HepG2 (cell line): Measurements from ENCODE around the gene COMMD3. TPM values are rescaled to one million over a fixed set of nuclear protein-coding genes. Genes with fewer than 3 reads are reported as not detected.

Experiments
- ATAC-seq: fragments of 200-7000 bp; cut with Tn5 transposase; 3 replicates; pipeline ENCODE4 v1.9.1; 2020; ENCODE audit warnings: mild to moderate bottlenecking, moderate library complexity
- BruUV-seq: library from RNA; stranded (reverse); fragments of 400-500 nt; replicated peaks from 2 replicates; lab custom pipeline; 2021; lab: Mats Ljungman, UMichigan
- CTCF ChIA-PET: fragments of 300-600 bp; formaldehyde crosslinking; extraction: SDS; loops from one replicate; lab custom pipeline; 2021; ENCODE audit warnings: low total read pairs, inconsistent platforms, low intra/inter-chr PET ratio; lab: Yijun Ruan, JAX
- POLR2A ChIA-PET: fragments of 350-600 bp; sonication (Branson Sonifier 250); formaldehyde crosslinking; loops from one replicate; lab custom pipeline; 2020; ENCODE audit warnings: antibody characterized with exemption, inconsistent platforms; lab: Yijun Ruan, JAX
- DNase-seq: peaks from one replicate; pipeline ENCODE4 v3.0.0-alpha.2; 2015; ENCODE audit warnings: low spot score
- FAIRE-seq: peaks from 3 replicates; lab custom pipeline; 2011; peaks lifted over from hg19 to GRCh38; lab: Jason Lieb, UNC
- H2AFZ ChIP-seq: one replicate; pipeline ENCODE4 v1.6.1; 2011; ENCODE audit warnings: low read length, inconsistent platforms
- H3K27ac ChIP-seq: fragments of 300-600 bp; 3 replicates; pipeline ENCODE4 v1.8.0; 2011; ENCODE audit warnings: mixed run types, mild to moderate bottlenecking, mixed read lengths, low read length, inconsistent platforms; ENCODE audit not compliant: insufficient read depth; ENCODE audit errors: extremely low read length
- H3K27me3 ChIP-seq, 2 experiments: fragments of 200-600 bp in 1 of 2; 2 replicates in 1 of 2; 3 replicates in 1 of 2; pipeline versions ENCODE4 v1.6.0 to v1.8.0; 2011; ENCODE audit warnings: low read length in 2 of 2, mild to moderate bottlenecking in 2 of 2, moderate library complexity in 2 of 2, inconsistent platforms in 1 of 2; ENCODE audit not compliant: insufficient read depth in 2 of 2, control insufficient read depth in 1 of 2
- H3K36me3 ChIP-seq, 2 experiments: fragments of 200-600 bp in 1 of 2; replicated peaks in 1 of 2; 2 replicates in 1 of 2; 3 replicates in 1 of 2; pipeline versions ENCODE4 v1.5.1 to v1.8.0; 2011; ENCODE audit warnings: low read length in 2 of 2, inconsistent platforms in 1 of 2; ENCODE audit not compliant: insufficient read depth in 2 of 2, control insufficient read depth in 1 of 2
- H3K4me1 ChIP-seq: 2 replicates; pipeline ENCODE4 v1.5.1; 2012; ENCODE audit warnings: low read length, inconsistent platforms; ENCODE audit not compliant: insufficient read depth
- H3K4me2 ChIP-seq: 2 replicates; pipeline ENCODE4 v1.6.0; 2011; ENCODE audit warnings: low read depth, low read length, inconsistent platforms
- H3K4me3 ChIP-seq, 3 experiments: fragments of 200-600 bp in 1 of 3; sonication (generic), shearing (Covaris generic) in 1 of 3; replicated peaks in 1 of 3; 2 replicates each; pipeline ENCODE4 v1.5.1; 2011 to 2016; ENCODE audit warnings: low read length in 3 of 3, inconsistent platforms in 2 of 3, low read depth in 2 of 3, mild to moderate bottlenecking in 2 of 3, control low read depth in 1 of 3, mixed read lengths in 1 of 3; ENCODE audit not compliant: insufficient read depth in 1 of 3
- H3K79me2 ChIP-seq: one replicate; pipeline ENCODE4 v1.6.1; 2011; ENCODE audit warnings: low read length, inconsistent platforms; ENCODE audit not compliant: insufficient read depth
- H3K9ac ChIP-seq: 2 replicates; pipeline ENCODE4 v1.6.0; 2011; ENCODE audit warnings: mild to moderate bottlenecking, low read depth, low read length, inconsistent platforms; ENCODE audit not compliant: insufficient read depth
- H3K9me3 ChIP-seq: 2 replicates; pipeline ENCODE4 v1.5.1; 2012; ENCODE audit warnings: mild to moderate bottlenecking, low read length
- H4K20me1 ChIP-seq: 2 replicates; pipeline ENCODE4 v1.6.0; 2011; ENCODE audit warnings: inconsistent platforms, mild to moderate bottlenecking, low read length, moderate library complexity; ENCODE audit not compliant: insufficient read depth
- ATAD3A ChIP-seq: sonication (generic); formaldehyde crosslinking; IDR thresholded peaks from 2 replicates; pipeline ENCODE4 v1.4.0; 2020; ENCODE audit warnings: missing genetic modification reagents
- EED ChIP-seq: sonication (generic); formaldehyde crosslinking; IDR thresholded peaks from 2 replicates; pipeline ENCODE4 v1.5.0; 2020; ENCODE audit warnings: mild to moderate bottlenecking, missing genetic modification reagents
- GLI4 ChIP-seq: sonication (generic); formaldehyde crosslinking; IDR thresholded peaks from 2 replicates; pipeline ENCODE4 v1.5.1; 2020; ENCODE audit warnings: missing genetic modification reagents, mild to moderate bottlenecking, moderate library complexity, borderline replicate concordance
- MTA3 ChIP-seq: sonication (generic); formaldehyde crosslinking; IDR thresholded peaks from 2 replicates; pipeline ENCODE4 v1.4.0; 2020; ENCODE audit warnings: missing genetic modification reagents
- MXD4 ChIP-seq: IDR thresholded peaks from 2 replicates; pipeline ENCODE4 v1.6.1; 2016; ENCODE audit warnings: mild to moderate bottlenecking, missing biosample characterization, missing genetic modification reagents
- SIN3A ChIP-seq: IDR thresholded peaks from 2 replicates; pipeline ENCODE4 v1.6.1; 2011; ENCODE audit warnings: low read depth, mild to moderate bottlenecking, control low read depth, low read length, borderline replicate concordance
- SUZ12 ChIP-seq: fragments of 150-350 bp; IDR thresholded peaks from 2 replicates; pipeline ENCODE4 v1.6.1; 2014; ENCODE audit warnings: low read depth, low read length
- TCF7 ChIP-seq: sonication (generic); IDR thresholded peaks from 2 replicates; pipeline ENCODE4 v1.6.1; 2016; ENCODE audit warnings: antibody characterized with exemption, low read depth
- ZBTB20 ChIP-seq: sonication (generic); formaldehyde crosslinking; IDR thresholded peaks from 2 replicates; pipeline ENCODE4 v1.8.1; 2023; ENCODE audit warnings: missing genetic modification reagents, low read depth, mild to moderate bottlenecking, borderline replicate concordance
- ZNF281 ChIP-seq: sonication (generic); formaldehyde crosslinking; IDR thresholded peaks from 2 replicates; pipeline ENCODE4 v1.4.0; 2020; ENCODE audit warnings: missing genetic modification reagents, borderline replicate concordance
- ZNF383 ChIP-seq: sonication (generic); formaldehyde crosslinking; IDR thresholded peaks from 2 replicates; pipeline ENCODE4 v1.4.0; 2020; ENCODE audit warnings: missing genetic modification reagents, mild to moderate bottlenecking, borderline replicate concordance
- ZNF546 ChIP-seq: sonication (generic); formaldehyde crosslinking; conservative IDR thresholded peaks from 2 replicates; pipeline ENCODE4 v1.8.1; 2023; ENCODE audit warnings: mild to moderate bottlenecking, missing genetic modification reagents
- ZNF768 ChIP-seq: sonication (generic); formaldehyde crosslinking; IDR thresholded peaks from 2 replicates; pipeline ENCODE4 v1.4.0; 2020; ENCODE audit warnings: missing genetic modification reagents
- ZNF775 ChIP-seq: sonication (generic); formaldehyde crosslinking; IDR thresholded peaks from 2 replicates; pipeline ENCODE4 v1.4.0; 2020; ENCODE audit warnings: missing genetic modification reagents, mild to moderate bottlenecking, moderate library complexity, borderline replicate concordance
- ZNF788 ChIP-seq: sonication (generic); formaldehyde crosslinking; IDR thresholded peaks from 2 replicates; pipeline ENCODE4 v1.5.0; 2020; ENCODE audit warnings: mild to moderate bottlenecking, missing genetic modification reagents, borderline replicate concordance
- WGBS: methylation state at CpG from one replicate; pipeline ENCODE4 v1.1.6; 2017; ENCODE audit warnings: low lambda C conversion rate; 5-methylcytosine and 5-hydroxymethylcytosine counted together
- in situ Hi-C: cut with HindIII; loops from 2 replicates; pipeline ENCODE4 v1.10.0; 2017; ENCODE audit warnings: low pct_unique_long_range_greater_than_20kb; ENCODE audit not compliant: extremely low pct_ligation_motif_present
- intact Hi-C: fragments of 100-400 bp; cut with micrococcal nuclease; formaldehyde crosslinking; loops from one replicate; pipeline ENCODE4 v1.10.0; 2022; ENCODE audit not compliant: unreplicated experiment
- polyA plus RNA-seq, 8 experiments: library from polyadenylated mRNA; depleted of rRNA in 3 of 8; stranded (reverse) in 7 of 8; unstranded in 1 of 8; fragments of >200 nt; fragmentation: Illumina TruSeq in 4 of 8; extraction: Trizol in 4 of 8; gene quantifications; 2 replicates each; pipeline versions ENCODE4 v1.2.1 to v1.2.3, GENCODE V29; 2011 to 2016; ENCODE audit warnings: low read depth in 4 of 8, missing spikeins in 1 of 8, mixed read lengths in 1 of 8; ENCODE audit not compliant: insufficient read depth in 1 of 8
- total RNA-seq, 5 experiments: library from RNA; depleted of rRNA; stranded (reverse); fragments of >200 nt; fragmentation: Illumina TruSeq; extraction: Trizol; gene quantifications; 2 replicates each; pipeline ENCODE4 v1.2.3, GENCODE V29; 2016; ENCODE audit warnings: low read depth in 1 of 5
- TF ChIP-seq, protein P1 (sequence below): sonication (generic); formaldehyde crosslinking; IDR thresholded peaks from 2 replicates; pipeline ENCODE4 v1.4.0; 2020; ENCODE audit warnings: mild to moderate bottlenecking, missing genetic modification reagents, borderline replicate concordance

The COMMD3 gene
- total and polyA plus RNA-seq, 2 of the 13 experiments (the other 11 are each of a cell fraction or from before 2014, with no cell fraction given): 38.7 to 54.4 TPM

GRCh38 chr10:22344781-22345300 is 28.7 kb downstream of the COMMD3 start:
- H2AFZ ChIP-seq: no peak overlapping the region
- 87% methylated on average over 10 of the region's 26 CpGs for WGBS
- ATAC-seq (no peak), DNase-seq (no peak), FAIRE-seq (no peak)
- ChIA-PET CTCF (no interaction called here), POLR2A (no interaction called here)
- in situ Hi-C loops: no loop called here
- no peaks in the 10 kb centered on the region for H3K36me3 ChIP-seq
- intact Hi-C loops: loop anchor here (5.0 kb wide), 1 partner anchor 92 kb away; no protein-coding TSS in a partner anchor
- H3K79me2 ChIP-seq: no peaks in the 10 kb centered on the region
- no peak overlapping the region for H3K27ac ChIP-seq
- H4K20me1 ChIP-seq: no peaks in the 10 kb centered on the region
- no TSS peak for BruUV-seq
- H3K4me1 ChIP-seq: peaks cover 8% of the 10 kb centered on the region
- H3K9ac ChIP-seq: no peak overlapping the region
- no peak overlapping the region for H3K4me2 ChIP-seq
- H3K27me3 ChIP-seq: peaks cover 1 to 16% of the 10 kb centered on the region in 2 experiments; a peak in 2 of 5 replicates
- TF ChIP-seq SIN3A (no peak), TCF7 (no peak), ZNF768 (CRISPR knock-in tag) (no peak), ZNF281 (CRISPR knock-in tag) (no peak), MXD4 (no peak), ZBTB20 (no peak), ATAD3A (CRISPR knock-in tag) (no peak), SUZ12 (no peak), MTA3 (CRISPR knock-in tag) (no peak), GLI4 (no peak), ZNF383 (CRISPR knock-in tag) (no peak), ZNF788 (CRISPR knock-in tag) (no peak), EED (CRISPR knock-in tag) (no peak), ZNF546 (CRISPR knock-in tag) (no peak), ZNF775 (no peak)
- TF ChIP-seq, protein P1, sequence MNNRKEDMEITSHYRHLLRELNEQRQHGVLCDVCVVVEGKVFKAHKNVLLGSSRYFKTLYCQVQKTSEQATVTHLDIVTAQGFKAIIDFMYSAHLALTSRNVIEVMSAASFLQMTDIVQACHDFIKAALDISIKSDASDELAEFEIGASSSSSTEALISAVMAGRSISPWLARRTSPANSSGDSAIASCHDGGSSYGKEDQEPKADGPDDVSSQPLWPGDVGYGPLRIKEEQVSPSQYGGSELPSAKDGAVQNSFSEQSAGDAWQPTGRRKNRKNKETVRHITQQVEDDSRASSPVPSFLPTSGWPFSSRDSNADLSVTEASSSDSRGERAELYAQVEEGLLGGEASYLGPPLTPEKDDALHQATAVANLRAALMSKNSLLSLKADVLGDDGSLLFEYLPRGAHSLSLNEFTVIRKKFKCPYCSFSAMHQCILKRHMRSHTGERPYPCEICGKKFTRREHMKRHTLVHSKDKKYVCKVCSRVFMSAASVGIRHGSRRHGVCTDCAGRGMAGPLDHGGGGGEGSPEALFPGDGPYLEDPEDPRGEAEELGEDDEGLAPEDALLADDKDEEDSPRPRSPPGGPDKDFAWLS: no peak
- no peaks in the 10 kb centered on the region for H3K9me3 ChIP-seq
- no peak overlapping the region for H3K4me3 ChIP-seq
